SJSA1 (cell line): ENCODE measurements around the gene GNA12. TPM values are rescaled to one million over a fixed set of nuclear protein-coding genes. Genes with fewer than 3 reads are reported as not detected.

Experiments
- DNase-seq, 2 experiments: peaks; one replicate each; pipeline ENCODE4 v3.0.0-alpha.2; 2015 to 2020; ENCODE audit warnings: low spot score in 2 of 2, low read depth in 1 of 2
- H3K27ac ChIP-seq: fragments of 250-450 bp; sonication (Bioruptor Pico); 2 replicates; pipeline ENCODE4 v1.5.1; 2020; ENCODE audit warnings: mild to moderate bottlenecking, moderate library complexity
- H3K27me3 ChIP-seq: fragments of 250-450 bp; sonication (Bioruptor Pico); replicated peaks from 2 replicates; pipeline ENCODE4 v1.5.1; 2020; ENCODE audit warnings: mild to moderate bottlenecking, moderate library complexity
- H3K36me3 ChIP-seq: fragments of 250-450 bp; sonication (Bioruptor Pico); 2 replicates; pipeline ENCODE4 v1.5.1; 2020; ENCODE audit warnings: mild to moderate bottlenecking
- H3K4me1 ChIP-seq: fragments of 250-450 bp; sonication (Bioruptor Pico); replicated peaks from 2 replicates; pipeline ENCODE4 v1.6.1; 2021; ENCODE audit warnings: mild to moderate bottlenecking
- H3K4me3 ChIP-seq: fragments of 250-450 bp; sonication (Bioruptor Pico); 2 replicates; pipeline ENCODE4 v1.5.1; 2020; ENCODE audit warnings: mild to moderate bottlenecking
- H3K9me3 ChIP-seq: fragments of 250-450 bp; sonication (Bioruptor Pico); replicated peaks from 2 replicates; pipeline ENCODE4 v1.5.1; 2020; ENCODE audit warnings: mild to moderate bottlenecking
- total RNA-seq: library from RNA; depleted of rRNA; stranded (reverse); fragments of >200 nt; shearing (Covaris generic); gene quantifications from 2 replicates; pipeline ENCODE4 v1.2.3, GENCODE V29; 2014

The GNA12 gene
- total RNA-seq, 1 experiment from 2014 or later = 31.2 TPM

DNA sequence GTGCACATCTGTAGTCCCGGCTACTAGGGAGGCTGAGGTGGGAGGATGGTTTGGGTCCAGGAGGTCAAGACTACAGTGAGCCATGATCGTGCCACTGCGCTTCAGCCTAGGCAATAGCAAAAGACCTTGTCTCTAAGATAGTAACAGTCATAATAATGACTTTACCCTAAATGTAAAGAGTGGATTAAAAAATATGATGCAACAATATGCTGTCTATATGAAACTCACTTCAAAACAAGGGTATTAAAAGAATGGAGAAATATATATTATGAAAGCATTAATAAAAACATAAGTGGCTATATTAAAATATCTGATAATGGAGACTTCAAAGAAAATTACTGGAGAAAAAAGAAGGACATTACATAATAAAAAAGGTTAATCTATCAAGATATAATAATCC lies 5.7 kb downstream of the GNA12 start:
- H3K27me3 ChIP-seq = no peaks in the 10 kb centered on the region
- H3K27ac ChIP-seq = no peak overlapping the region
- no peak overlapping the region for H3K4me3 ChIP-seq
- no peak for DNase-seq
- H3K4me1 ChIP-seq = peaks cover 22% of the 10 kb centered on the region
- H3K36me3 ChIP-seq = peaks cover 84% of the 10 kb centered on the region
- no peaks in the 10 kb centered on the region for H3K9me3 ChIP-seq

DNA sequence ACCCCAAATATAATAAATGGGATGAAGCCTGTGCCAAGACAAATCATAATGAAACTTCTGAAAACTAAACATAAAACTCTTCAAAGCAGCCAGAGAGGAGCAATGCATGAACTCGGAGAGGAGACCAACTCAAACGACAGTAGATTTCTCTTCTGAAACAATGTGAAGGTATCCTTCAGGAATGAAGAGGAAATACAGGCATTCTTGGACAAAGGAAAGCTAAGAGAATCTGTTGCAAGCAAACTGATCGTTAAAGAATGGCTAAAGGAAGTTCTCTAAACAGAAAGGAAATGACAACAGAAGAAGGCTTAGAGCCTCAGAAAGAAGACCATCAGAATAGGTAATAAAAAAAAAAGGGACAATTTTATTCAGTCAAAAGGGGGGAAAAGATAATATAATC lies 6.6 kb downstream of the GNA12 start:
- no peaks in the 10 kb centered on the region for H3K27me3 ChIP-seq
- H3K9me3 ChIP-seq = no peaks in the 10 kb centered on the region
- DNase-seq = no peak
- H3K27ac ChIP-seq = 0 out of 2 replicates have a peak overlapping the region, but pooled peaks have one; percentile 36
- no peak overlapping the region for H3K4me3 ChIP-seq
- H3K36me3 ChIP-seq = peaks cover 87% of the 10 kb centered on the region
- H3K4me1 ChIP-seq = peaks cover 12% of the 10 kb centered on the region

DNA sequence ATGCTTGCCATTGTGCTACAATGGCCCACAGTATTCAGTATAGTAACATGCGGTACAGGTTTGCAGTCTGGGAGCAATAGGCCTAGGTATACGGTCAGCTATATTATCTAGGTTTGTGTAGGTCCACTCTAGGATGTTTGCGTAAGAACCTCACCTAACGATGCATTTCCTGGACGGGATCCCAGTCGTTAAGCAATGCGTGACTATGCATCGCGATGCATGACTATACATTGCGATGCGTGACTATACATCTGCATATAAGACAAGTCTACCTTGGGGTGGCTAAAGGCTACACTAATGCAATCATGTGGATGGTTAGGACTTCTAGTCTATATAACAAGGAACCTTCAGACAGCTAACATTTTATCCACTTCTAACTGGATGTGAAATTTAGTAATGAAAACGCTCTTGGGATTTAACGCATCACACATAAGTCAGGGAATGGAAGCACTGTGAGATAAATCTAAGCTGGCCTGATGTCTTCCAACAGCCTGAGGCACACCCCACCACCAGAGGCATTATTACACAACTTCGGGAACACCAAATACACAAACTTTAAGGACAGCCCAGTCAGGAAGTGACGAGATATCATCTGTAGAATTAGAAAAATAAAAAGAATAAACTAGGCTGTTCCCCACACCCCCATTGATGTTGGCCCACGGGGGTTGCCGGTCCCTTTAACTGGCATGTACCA lies 9.2 kb downstream of the GNA12 start:
- DNase-seq = no peak
- Histone ChIP-seq H3K27me3 (no peaks in the 10 kb centered on the region), H3K9me3 (no peaks in the 10 kb centered on the region), H3K4me1 (peaks cover 7% of the 10 kb centered on the region), H3K4me3 (no peak overlapping the region), H3K36me3 (peaks cover 82% of the 10 kb centered on the region), H3K27ac (no peak overlapping the region)

DNA sequence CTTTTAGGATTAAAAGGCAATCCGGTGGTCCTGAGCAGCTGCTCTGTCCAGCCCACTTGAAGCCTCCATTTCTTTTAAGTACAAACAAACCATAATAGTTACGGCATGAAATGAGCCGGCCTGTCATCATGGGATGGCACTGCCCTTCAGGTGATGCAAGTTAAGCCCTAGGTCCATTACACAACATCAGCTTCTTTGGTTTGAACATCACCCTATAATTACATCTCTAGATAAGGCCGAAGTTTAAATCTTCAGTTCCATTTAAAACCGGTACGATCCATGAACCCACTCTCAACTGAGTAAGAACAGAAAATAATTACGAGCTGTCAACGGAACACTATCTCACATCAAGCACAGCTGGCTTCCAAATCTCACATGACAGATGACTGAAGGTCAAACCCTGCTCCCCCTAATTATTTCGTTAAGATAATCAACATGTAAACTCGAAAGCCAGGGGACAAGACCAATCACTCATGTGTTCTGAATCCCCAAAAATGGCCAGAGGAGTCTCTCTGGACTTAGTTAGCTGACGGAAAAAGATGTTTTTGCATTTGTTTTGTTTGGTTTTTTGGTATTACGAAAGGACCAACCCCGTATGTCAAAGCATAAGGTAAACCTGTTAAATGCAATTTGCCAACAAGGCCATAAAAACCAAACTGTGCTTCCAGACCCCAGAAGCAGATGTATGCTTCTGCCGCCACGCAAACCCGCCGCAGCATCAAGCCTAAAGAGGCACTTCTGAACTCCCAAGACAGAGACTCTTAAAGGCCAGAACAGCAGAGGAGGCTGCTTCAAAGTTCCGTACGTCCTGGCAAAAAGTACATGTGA lies 10.8 kb downstream of the GNA12 start:
- no peak for DNase-seq
- Histone ChIP-seq H3K27ac (no peak overlapping the region), H3K9me3 (no peaks in the 10 kb centered on the region), H3K4me3 (no peak overlapping the region), H3K36me3 (peaks cover 80% of the 10 kb centered on the region), H3K4me1 (peaks cover 7% of the 10 kb centered on the region), H3K27me3 (no peaks in the 10 kb centered on the region)

DNA sequence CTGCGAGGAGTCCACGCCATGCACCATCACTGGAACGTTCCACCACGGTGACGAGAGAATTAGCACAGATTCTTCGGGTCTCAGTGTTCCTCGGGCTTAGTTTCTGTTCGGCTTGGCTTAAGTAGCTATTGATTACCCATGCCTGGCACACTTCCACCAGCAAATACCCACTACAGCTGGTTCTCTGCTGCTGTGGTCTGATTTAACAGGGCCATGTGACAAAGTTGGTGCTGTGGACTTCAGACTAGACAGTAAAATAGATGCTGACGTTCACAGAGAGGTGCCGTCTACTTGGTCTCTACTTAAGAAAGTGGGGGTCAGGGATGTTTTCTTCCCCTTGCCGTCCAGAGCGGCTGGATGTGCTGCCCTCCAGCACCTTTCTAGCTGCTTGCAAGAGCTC lies 11.6 kb downstream of the GNA12 start:
- H3K4me3 ChIP-seq = no peak overlapping the region
- no peaks in the 10 kb centered on the region for H3K9me3 ChIP-seq
- no peak overlapping the region for H3K27ac ChIP-seq
- peaks cover 3% of the 10 kb centered on the region for H3K4me1 ChIP-seq
- DNase-seq = no peak
- H3K36me3 ChIP-seq = peaks cover 81% of the 10 kb centered on the region
- no peaks in the 10 kb centered on the region for H3K27me3 ChIP-seq

DNA sequence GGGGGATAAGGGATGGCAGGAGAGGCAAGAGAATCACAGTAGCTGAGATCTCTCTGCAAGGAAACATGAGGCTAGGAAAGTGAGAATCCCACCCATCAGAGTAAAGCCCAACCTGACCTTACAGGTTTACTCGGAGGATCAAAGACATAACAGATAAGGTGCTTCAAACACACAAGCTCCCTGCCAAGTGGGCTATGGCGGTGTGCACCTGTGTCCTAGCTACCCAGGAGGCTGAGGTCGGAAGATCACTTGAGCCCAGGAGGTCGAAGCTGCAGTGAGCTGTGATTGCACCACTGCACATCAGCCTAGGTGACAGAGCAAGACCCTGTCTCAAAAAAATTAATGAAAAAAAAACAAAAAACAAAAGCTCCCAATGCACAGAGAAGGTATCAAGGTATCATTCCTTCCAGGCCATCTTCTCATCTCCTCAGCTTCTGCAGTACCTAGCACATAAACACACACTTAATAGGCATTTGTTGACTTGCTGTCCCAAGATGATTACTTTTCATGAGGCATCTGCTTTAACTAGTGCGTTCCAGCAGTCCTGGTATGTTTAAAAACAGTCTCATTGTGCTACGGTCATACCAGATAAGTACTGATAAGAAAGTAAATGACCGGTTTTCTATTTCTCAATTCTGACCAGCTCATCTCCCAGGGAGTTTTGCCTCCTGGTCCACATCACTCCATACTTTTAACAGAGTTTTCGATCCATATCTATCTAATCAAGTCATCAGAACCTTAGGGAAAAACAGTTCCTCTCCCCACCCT lies 13.3 kb downstream of the GNA12 start:
- Histone ChIP-seq H3K36me3 (peaks cover 70% of the 10 kb centered on the region), H3K4me1 (no peaks in the 10 kb centered on the region), H3K27ac (no peak overlapping the region), H3K9me3 (no peaks in the 10 kb centered on the region), H3K27me3 (no peaks in the 10 kb centered on the region), H3K4me3 (no peak overlapping the region)
- no peak for DNase-seq

DNA sequence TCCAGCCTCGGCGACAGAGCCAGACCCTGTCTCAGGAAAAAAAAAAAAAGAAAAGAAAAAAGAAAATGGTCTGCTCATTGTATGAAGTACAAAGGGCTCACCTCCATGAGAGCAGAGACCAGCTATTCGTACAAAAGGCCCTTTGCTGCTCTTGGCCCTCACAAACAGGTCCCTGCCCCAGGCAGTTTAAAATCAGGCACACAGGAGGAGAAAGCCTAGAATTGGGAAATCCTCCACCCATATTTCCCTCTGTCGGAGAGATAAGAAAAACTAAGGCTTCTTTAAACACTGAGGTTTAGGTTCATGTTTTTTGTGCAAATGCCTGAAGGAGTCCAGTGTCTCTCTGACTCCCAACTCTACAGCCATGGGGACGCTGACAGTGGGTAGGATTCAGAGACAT lies 15.1 kb downstream of the GNA12 start:
- Histone ChIP-seq H3K4me3 (no peak overlapping the region), H3K27me3 (no peaks in the 10 kb centered on the region), H3K9me3 (no peaks in the 10 kb centered on the region), H3K27ac (no peak overlapping the region), H3K36me3 (peaks cover 52% of the 10 kb centered on the region), H3K4me1 (peaks cover 10% of the 10 kb centered on the region)
- no peak for DNase-seq

DNA sequence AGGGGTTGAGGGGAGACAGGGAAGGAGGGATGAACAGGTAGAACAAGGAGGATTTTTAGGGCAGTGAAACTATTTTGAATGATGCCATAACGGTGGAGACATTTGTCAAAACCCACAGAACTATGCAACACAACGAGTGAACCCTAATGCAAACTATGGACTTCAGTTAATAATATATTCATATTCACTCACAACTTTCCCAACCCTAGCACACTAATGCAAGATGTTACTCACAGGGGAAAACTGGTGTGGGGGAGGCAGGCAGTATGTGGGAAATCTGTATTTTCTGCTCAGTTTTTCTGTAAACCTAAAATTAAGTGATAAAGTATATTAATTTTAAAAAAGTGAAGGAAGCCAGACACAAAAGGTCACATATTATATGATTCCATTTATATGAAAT lies 17.3 kb downstream of the GNA12 start:
- Histone ChIP-seq H3K4me1 (peaks cover 31% of the 10 kb centered on the region), H3K9me3 (no peaks in the 10 kb centered on the region), H3K4me3 (no peak overlapping the region), H3K36me3 (peaks cover 33% of the 10 kb centered on the region), H3K27me3 (no peaks in the 10 kb centered on the region), H3K27ac (no peak overlapping the region)
- DNase-seq = no peak

DNA sequence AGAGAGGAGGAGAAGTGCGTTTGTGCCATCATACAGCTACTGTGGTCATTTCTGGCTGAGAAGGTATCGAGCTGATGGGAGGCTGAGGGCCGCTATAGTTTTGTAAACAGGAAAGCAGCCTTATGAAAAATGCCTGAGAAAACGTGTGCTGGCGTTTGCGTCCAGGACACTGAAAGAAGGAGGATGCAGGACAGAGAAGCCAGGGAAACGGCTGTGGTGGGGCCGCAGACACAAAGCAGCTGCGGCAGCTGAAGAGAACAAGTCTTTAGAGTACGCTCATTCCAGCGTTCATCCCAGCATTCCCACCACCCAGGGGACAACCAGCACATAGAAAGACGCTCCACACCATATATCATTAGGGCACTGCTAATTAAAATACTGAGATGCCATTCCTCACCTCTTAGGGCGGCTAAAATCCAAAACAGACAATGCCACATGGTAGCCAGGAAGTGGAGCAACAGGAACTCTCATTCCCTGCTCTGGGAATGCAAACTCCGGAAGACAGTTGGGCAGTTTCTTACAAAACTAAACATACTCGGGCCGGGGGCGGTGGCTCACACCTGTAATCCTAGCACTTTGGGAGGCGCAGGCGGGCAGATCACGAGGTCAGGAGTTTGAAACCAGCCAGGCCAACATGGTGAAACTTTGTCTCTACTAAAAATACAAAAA lies 18.4 kb downstream of the GNA12 start:
- no peaks in the 10 kb centered on the region for H3K27me3 ChIP-seq
- peaks cover 27% of the 10 kb centered on the region for H3K36me3 ChIP-seq
- H3K4me3 ChIP-seq = no peak overlapping the region
- no peaks in the 10 kb centered on the region for H3K9me3 ChIP-seq
- no peak overlapping the region for H3K27ac ChIP-seq
- no peak for DNase-seq
- H3K4me1 ChIP-seq = peaks cover 41% of the 10 kb centered on the region

DNA sequence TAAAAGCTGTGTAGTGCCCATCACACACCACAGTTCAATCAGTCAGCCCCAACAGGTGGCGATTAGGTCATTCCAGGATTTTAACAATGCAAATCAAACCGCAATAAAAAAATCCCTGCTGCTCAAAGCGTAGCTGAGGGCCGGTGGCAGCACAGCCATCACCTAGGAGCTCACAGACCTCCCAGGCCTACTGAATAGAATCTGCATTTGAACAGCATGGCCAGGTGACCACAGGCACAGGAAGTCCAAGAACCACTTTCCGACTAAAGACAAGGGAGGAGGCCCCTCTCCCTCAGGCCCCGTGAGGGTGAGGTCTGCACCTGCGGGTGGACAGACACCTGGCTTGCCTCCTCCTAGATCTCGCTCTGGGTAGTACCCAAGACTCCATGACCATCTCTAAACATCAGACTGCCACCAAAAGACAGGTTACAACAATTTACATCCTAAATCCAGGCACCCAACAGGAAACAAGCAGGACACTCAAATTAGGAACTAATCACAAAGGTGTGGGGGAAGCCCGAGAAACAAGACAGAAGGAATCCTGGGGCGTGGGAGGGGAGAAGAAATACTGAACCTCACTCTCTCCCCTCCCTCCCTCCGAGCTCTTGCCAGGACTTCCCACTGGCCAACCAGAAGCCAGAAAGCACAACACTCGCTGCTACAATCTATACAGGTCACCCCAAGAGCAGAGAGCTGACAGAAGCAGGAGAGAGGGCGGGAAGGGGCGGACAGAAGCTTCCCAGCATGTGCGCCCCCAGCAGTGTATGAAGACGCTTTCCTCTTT lies 19.2 kb downstream of the GNA12 start:
- no peak for DNase-seq
- peaks cover 19% of the 10 kb centered on the region for H3K36me3 ChIP-seq
- peaks cover 46% of the 10 kb centered on the region for H3K4me1 ChIP-seq
- peak overlapping the region; percentile 99; the same call in 1 of the 2 replicates for H3K27ac ChIP-seq
- no peaks in the 10 kb centered on the region for H3K9me3 ChIP-seq
- no peak overlapping the region for H3K4me3 ChIP-seq
- H3K27me3 ChIP-seq = no peaks in the 10 kb centered on the region

DNA sequence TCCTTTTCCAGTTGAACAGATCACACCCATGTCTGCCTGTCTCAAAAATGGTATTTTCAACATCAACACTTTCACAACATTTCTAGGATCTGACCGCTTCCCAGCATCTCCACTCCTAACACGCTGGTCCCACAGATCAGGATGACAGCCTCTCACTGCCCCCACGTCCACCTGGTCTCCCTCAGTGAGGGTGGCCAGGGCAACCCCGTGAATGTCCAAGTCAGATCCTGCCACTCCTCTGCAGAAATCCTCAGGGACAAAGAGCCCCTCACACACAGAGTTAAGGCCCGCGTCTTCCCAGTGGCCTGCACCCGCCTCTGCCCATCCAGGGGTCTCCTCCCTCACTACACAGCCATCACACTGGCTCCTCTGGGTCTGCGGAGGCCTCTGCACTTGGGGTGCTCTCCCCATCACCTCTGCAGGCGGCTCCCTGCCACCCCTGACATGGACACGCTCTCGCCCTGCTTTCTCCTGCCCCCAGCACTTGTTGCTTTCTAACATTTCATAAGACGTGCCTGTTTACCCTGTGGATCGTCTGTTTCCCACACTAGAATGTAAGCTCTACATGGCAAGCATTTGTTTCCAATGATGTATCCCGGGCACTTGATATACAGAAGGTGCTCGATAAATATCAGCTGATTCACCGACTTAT lies 20.0 kb downstream of the GNA12 start:
- peak overlapping the region; percentile 99 for H3K27ac ChIP-seq
- H3K9me3 ChIP-seq = no peaks in the 10 kb centered on the region
- peaks cover 15% of the 10 kb centered on the region for H3K36me3 ChIP-seq
- no peak for DNase-seq
- no peak overlapping the region for H3K4me3 ChIP-seq
- no peaks in the 10 kb centered on the region for H3K27me3 ChIP-seq
- peaks cover 54% of the 10 kb centered on the region for H3K4me1 ChIP-seq

DNA sequence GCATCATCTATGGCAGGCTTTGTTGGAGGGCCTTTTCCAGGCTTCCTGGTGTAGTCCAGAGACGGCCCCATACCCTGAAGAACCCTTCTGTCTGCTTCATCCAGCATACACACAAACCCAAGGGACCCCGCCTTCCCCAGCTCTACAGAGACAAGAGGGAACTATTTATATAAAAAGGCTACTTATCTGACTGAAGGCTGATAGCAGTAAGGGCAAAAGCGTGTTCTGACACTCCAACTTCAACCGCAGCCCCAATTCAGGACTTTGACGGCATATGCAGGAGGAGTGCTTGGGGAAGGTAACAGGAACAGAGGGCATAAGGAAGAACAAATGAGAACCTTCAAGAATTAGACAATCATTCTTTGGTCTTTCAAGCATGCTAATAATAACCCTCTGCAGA lies 21.0 kb downstream of the GNA12 start:
- Histone ChIP-seq H3K27me3 (no peaks in the 10 kb centered on the region), H3K27ac (peak overlapping the region; percentile 99), H3K9me3 (no peaks in the 10 kb centered on the region), H3K36me3 (peaks cover 8% of the 10 kb centered on the region), H3K4me1 (peaks cover 62% of the 10 kb centered on the region), H3K4me3 (no peak overlapping the region)
- no peak for DNase-seq
